Loucy (cell line): ENCODE measurements around the gene SLC5A3.

ENCODE experiments used
- H2AFZ ChIP-seq: fragments of 200-600 bp; sonication (generic); 2 replicates; pipeline ENCODE4 v1.6.0; 2016; ENCODE audit warnings: antibody characterized with exemption, mild to moderate bottlenecking, low read length, moderate library complexity
- H3F3A ChIP-seq: fragments of 200-600 bp; 2 replicates; pipeline ENCODE4 v1.6.0; 2016; ENCODE audit warnings: antibody characterized with exemption, low read depth, mild to moderate bottlenecking
- H3K27me3 ChIP-seq: fragments of 200-600 bp; sonication (generic); 2 replicates; pipeline ENCODE4 v1.6.1; 2014; ENCODE audit warnings: low read length, mild to moderate bottlenecking; ENCODE audit not compliant: insufficient read depth, poor library complexity, severe bottlenecking
- H3K36me3 ChIP-seq: fragments of 200-600 bp; sonication (generic); 2 replicates; pipeline ENCODE4 v1.6.1; 2016; ENCODE audit warnings: low read length; ENCODE audit not compliant: insufficient read depth
- H3K4me1 ChIP-seq: fragments of 200-600 bp; sonication (generic); 2 replicates; pipeline ENCODE4 v1.5.1; 2014; ENCODE audit warnings: low read length, mild to moderate bottlenecking; ENCODE audit not compliant: insufficient read depth, poor library complexity, severe bottlenecking
- H3K4me2 ChIP-seq: fragments of 200-600 bp; sonication (generic); 2 replicates; pipeline ENCODE4 v1.6.0; 2014; ENCODE audit warnings: antibody characterized with exemption, low read length, low read depth, mild to moderate bottlenecking; ENCODE audit not compliant: poor library complexity, severe bottlenecking
- H3K4me3 ChIP-seq: fragments of 200-600 bp; sonication (generic); 2 replicates; pipeline ENCODE4 v1.5.1; 2014; ENCODE audit warnings: low read length, mild to moderate bottlenecking, mixed read lengths; ENCODE audit not compliant: poor library complexity, severe bottlenecking
- H3K79me2 ChIP-seq: fragments of 200-600 bp; sonication (generic); 2 replicates; pipeline ENCODE4 v1.6.1; 2014; ENCODE audit warnings: low read length; ENCODE audit not compliant: insufficient read depth
- H3K9ac ChIP-seq: fragments of 200-600 bp; sonication (generic); 2 replicates; pipeline ENCODE4 v1.6.0; 2014; ENCODE audit warnings: mild to moderate bottlenecking, low read depth, low read length, moderate library complexity; ENCODE audit not compliant: poor library complexity, severe bottlenecking
- H3K9me2 ChIP-seq: fragments of 200-600 bp; sonication (generic); replicated peaks from 2 replicates; pipeline ENCODE4 v1.6.1; 2016; ENCODE audit warnings: low read depth, low read length, mixed read lengths
- H3K9me3 ChIP-seq: fragments of 200-600 bp; sonication (generic); 2 replicates; pipeline ENCODE4 v1.6.1; 2014; ENCODE audit warnings: mild to moderate bottlenecking, antibody characterized with exemption, low read length, low read depth; ENCODE audit not compliant: insufficient read depth
- H4K20me1 ChIP-seq: fragments of 200-600 bp; sonication (generic); 2 replicates; pipeline ENCODE4 v1.6.0; 2014; ENCODE audit warnings: antibody characterized with exemption, low read length, mild to moderate bottlenecking; ENCODE audit not compliant: insufficient read depth, poor library complexity, severe bottlenecking
- CTCF ChIP-seq: fragments of 200-600 bp; sonication (generic); conservative IDR thresholded peaks from 2 replicates; pipeline ENCODE4 v1.5.1; 2014; ENCODE audit warnings: mild to moderate bottlenecking, antibody characterized with exemption, low read length
- EZH2phosphoT487 ChIP-seq: fragments of 200-600 bp; IDR thresholded peaks from 2 replicates; pipeline ENCODE4 v1.6.1; 2018; ENCODE audit warnings: antibody characterized with exemption, mild to moderate bottlenecking, moderate library complexity, borderline replicate concordance

SLC5A3 gene

GRCh38 chr21:34073749-34074282, 438 bp downstream of the SLC5A3 start:
- Histone ChIP-seq H3K79me2 (peaks cover 50% of the 10 kb centered on the region), H3K9me2 (no peaks in the 10 kb centered on the region), H3K4me3 (peak overlapping the region; percentile 98), H3K27me3 (no peaks in the 10 kb centered on the region), H3K4me2 (peak overlapping the region; percentile 86), H3K9me3 (no peaks in the 10 kb centered on the region), H3K36me3 (no peaks in the 10 kb centered on the region), H3K9ac (peak overlapping the region; percentile 95), H3F3A (peaks cover 16% of the 10 kb centered on the region; the same call in 1 of the 2 replicates), H4K20me1 (peaks cover 37% of the 10 kb centered on the region), H2AFZ (no peak overlapping the region), H3K4me1 (peaks cover 38% of the 10 kb centered on the region)
- TF ChIP-seq CTCF (no peak), EZH2phosphoT487 (no peak)

- H3K79me2 ChIP-seq: peaks cover 54% of the 10 kb centered on the region
- H4K20me1 ChIP-seq: peaks cover 37% of the 10 kb centered on the region
- H2AFZ ChIP-seq: no peak overlapping the region
Observed at GRCh38 chr21:34074283-34075090, 1.1 kb downstream of the SLC5A3 start.

GRCh38 chr21:34075091-34075425, 1.7 kb downstream of the SLC5A3 start:
- no peaks in the 10 kb centered on the region for H3K9me2 ChIP-seq
- peaks cover 18% of the 10 kb centered on the region; the same call in 1 of the 2 replicates for H3F3A ChIP-seq
- peaks cover 60% of the 10 kb centered on the region for H3K79me2 ChIP-seq
- H3K36me3 ChIP-seq: no peaks in the 10 kb centered on the region
- H3K4me2 ChIP-seq: peak overlapping the region; percentile 86
- peak overlapping the region; percentile 95 for H3K9ac ChIP-seq
- no peaks in the 10 kb centered on the region for H3K27me3 ChIP-seq
- TF ChIP-seq EZH2phosphoT487 (no peak), CTCF (no peak)
- no peak overlapping the region for H2AFZ ChIP-seq
- H3K9me3 ChIP-seq: no peaks in the 10 kb centered on the region
- peaks cover 43% of the 10 kb centered on the region for H3K4me1 ChIP-seq
- peak overlapping the region; percentile 98 for H3K4me3 ChIP-seq
- peaks cover 42% of the 10 kb centered on the region for H4K20me1 ChIP-seq

More at GRCh38 chr21:34074283-34075090, 1.1 kb downstream of the SLC5A3 start:
- H3K36me3 ChIP-seq: no peaks in the 10 kb centered on the region
- H3K9ac ChIP-seq: peak overlapping the region; percentile 95
- H3F3A ChIP-seq: peaks cover 18% of the 10 kb centered on the region; the same call in 1 of the 2 replicates
- H3K4me3 ChIP-seq: peak overlapping the region; percentile 98
- H3K27me3 ChIP-seq: no peaks in the 10 kb centered on the region
- H3K9me3 ChIP-seq: no peaks in the 10 kb centered on the region
- no peaks in the 10 kb centered on the region for H3K9me2 ChIP-seq
- no peak for TF ChIP-seq EZH2phosphoT487
- peak; percentile 23; the same call in 1 of the 2 replicates for TF ChIP-seq CTCF
- peaks cover 38% of the 10 kb centered on the region for H3K4me1 ChIP-seq
- H3K4me2 ChIP-seq: peak overlapping the region; percentile 86
